ENCODE measurements around the gene TRMT5. TPM values are rescaled to one million over a fixed set of nuclear protein-coding genes. Genes with fewer than 3 reads are reported as not detected.

TRMT5 gene
- total and polyA plus RNA-seq, 2 donors (not counting 1 experiment from before 2014, with no cell fraction given): 1.0 to 6.1 TPM

DNA sequence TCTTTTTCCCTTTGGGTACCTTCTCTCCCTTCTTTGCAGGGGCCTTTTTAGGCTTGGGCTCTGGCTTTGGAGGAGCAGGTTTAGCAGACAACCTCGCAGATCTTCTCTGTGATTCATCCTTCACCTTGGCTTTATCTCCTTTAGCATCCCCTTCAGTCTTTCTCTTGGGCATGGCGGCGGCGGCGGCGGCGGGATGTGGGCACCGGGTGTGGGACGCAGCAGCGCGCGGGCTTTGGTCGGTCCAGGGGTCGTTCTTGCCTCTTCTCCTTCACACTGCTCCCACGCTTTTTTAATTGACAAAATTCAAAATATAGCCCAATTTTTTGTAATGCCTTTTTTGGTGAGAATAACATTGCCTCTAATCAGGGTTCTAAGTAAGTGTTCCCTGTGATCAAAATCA is 8.6 kb downstream of the TRMT5 start:
- Histone ChIP-seq H3K4me1 (ENCODE audit: control insufficient read depth in 2 of 2, insufficient read depth in 2 of 2, low read length in 2 of 2) (no peaks in the 10 kb centered on the region), H4K20me1 (ENCODE audit: control insufficient read depth, insufficient read depth, low read length, poor library complexity, severe bottlenecking) (no peaks in the 10 kb centered on the region), H3K79me2 (ENCODE audit: control insufficient read depth, insufficient read depth, low read length) (no peaks in the 10 kb centered on the region), H2AFZ (ENCODE audit: insufficient read depth, low read depth, low read length, poor library complexity, severe bottlenecking) (no peak overlapping the region), H3K9me3 (ENCODE audit: control extremely low read depth in 1 of 3, control insufficient read depth in 2 of 3, insufficient read depth in 1 of 3, low read length in 2 of 3) (peaks cover 0 to 1% (median 0%) of the 10 kb centered on the region in 3 donors), H3K36me3 (replicated peaks in 1 of 2; ENCODE audit: control extremely low read depth in 1 of 2, control insufficient read depth in 1 of 2, extremely low read depth in 1 of 2, insufficient read depth in 2 of 2, low read length in 1 of 2) (peaks cover 3 to 5% of the 10 kb centered on the region in 2 experiments), H3K4me3 (ENCODE audit: control extremely low read depth in 1 of 5, extremely low read depth in 1 of 5, insufficient read depth in 1 of 5, low read depth in 2 of 5, low read length in 4 of 5) (no peak overlapping the region), H3K27ac (ENCODE audit: low read length in 2 of 2) (no peak overlapping the region), H3K4me2 (replicated peaks; ENCODE audit: low read depth, low read length, poor library complexity, severe bottlenecking) (no peak overlapping the region), H3K27me3 (replicated peaks in 1 of 4; ENCODE audit: control extremely low read depth in 1 of 4, control insufficient read depth in 3 of 4, insufficient read depth in 4 of 4, low read length in 3 of 4) (no peaks in the 10 kb centered on the region), H3K9ac (ENCODE audit: low read length) (no peak overlapping the region)
- TF ChIP-seq EZH2 (IDR thresholded peaks at IDR 0.05; ENCODE audit: borderline replicate concordance, insufficient read depth, low read depth, low read length, poor library complexity, severe bottlenecking): no peak
- TF ChIP-seq, protein P1, sequence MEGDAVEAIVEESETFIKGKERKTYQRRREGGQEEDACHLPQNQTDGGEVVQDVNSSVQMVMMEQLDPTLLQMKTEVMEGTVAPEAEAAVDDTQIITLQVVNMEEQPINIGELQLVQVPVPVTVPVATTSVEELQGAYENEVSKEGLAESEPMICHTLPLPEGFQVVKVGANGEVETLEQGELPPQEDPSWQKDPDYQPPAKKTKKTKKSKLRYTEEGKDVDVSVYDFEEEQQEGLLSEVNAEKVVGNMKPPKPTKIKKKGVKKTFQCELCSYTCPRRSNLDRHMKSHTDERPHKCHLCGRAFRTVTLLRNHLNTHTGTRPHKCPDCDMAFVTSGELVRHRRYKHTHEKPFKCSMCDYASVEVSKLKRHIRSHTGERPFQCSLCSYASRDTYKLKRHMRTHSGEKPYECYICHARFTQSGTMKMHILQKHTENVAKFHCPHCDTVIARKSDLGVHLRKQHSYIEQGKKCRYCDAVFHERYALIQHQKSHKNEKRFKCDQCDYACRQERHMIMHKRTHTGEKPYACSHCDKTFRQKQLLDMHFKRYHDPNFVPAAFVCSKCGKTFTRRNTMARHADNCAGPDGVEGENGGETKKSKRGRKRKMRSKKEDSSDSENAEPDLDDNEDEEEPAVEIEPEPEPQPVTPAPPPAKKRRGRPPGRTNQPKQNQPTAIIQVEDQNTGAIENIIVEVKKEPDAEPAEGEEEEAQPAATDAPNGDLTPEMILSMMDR (IDR thresholded peaks at IDR 0.05): no peak
- ChIA-PET POLR2A (no interaction called here), CTCF (no interaction called here)
- no peak overlapping the region for H3K4me3 Mint-ChIP-seq
- H3K27ac Mint-ChIP-seq: no peak overlapping the region
- no peaks in the 10 kb centered on the region for H3K9me3 Mint-ChIP-seq (ENCODE audit: insufficient read depth)
- WGBS (ENCODE audit: insufficient coverage): no CpG with 5 or more reads among the region's 15 CpGs
- DNase-seq: no peak
- no peaks in the 10 kb centered on the region for H3K27me3 Mint-ChIP-seq
- intact Hi-C loops (cut with micrococcal nuclease): no loop called here
- ATAC-seq (ENCODE audit: low read depth): no peak
- H3K4me1 Mint-ChIP-seq: no peaks in the 10 kb centered on the region

DNA sequence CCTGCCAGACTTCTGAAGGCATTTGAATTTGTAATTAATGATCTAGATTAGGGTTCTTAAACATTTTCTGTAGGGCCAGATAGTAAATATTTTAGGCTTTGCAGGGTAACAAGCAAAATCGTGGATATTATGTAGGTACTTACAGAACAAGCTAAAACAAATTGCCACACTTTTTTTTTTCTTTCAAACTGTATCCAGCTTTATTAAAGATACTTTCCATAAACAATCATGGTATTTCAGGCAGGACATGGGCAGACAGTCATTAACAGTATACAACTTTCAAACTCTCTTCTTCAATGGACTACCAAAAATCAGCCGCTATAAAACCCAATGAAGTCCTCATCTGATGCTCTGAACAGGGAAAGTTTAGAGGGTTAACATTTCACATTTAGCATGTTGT is 9.6 kb downstream of the TRMT5 start:
- Histone ChIP-seq H4K20me1 (ENCODE audit: control insufficient read depth, insufficient read depth, low read length, poor library complexity, severe bottlenecking) (no peaks in the 10 kb centered on the region), H3K36me3 (replicated peaks in 1 of 2; ENCODE audit: control extremely low read depth in 1 of 2, control insufficient read depth in 1 of 2, extremely low read depth in 1 of 2, insufficient read depth in 2 of 2, low read length in 1 of 2) (peaks cover 3 to 5% of the 10 kb centered on the region in 2 experiments), H3K4me1 (ENCODE audit: control insufficient read depth in 2 of 2, insufficient read depth in 2 of 2, low read length in 2 of 2) (no peaks in the 10 kb centered on the region), H3K9ac (ENCODE audit: low read length) (no peak overlapping the region), H3K27me3 (replicated peaks in 1 of 4; ENCODE audit: control extremely low read depth in 1 of 4, control insufficient read depth in 3 of 4, insufficient read depth in 4 of 4, low read length in 3 of 4) (no peaks in the 10 kb centered on the region), H2AFZ (ENCODE audit: insufficient read depth, low read depth, low read length, poor library complexity, severe bottlenecking) (no peak overlapping the region), H3K79me2 (ENCODE audit: control insufficient read depth, insufficient read depth, low read length) (no peaks in the 10 kb centered on the region), H3K4me3 (ENCODE audit: control extremely low read depth in 1 of 5, extremely low read depth in 1 of 5, insufficient read depth in 1 of 5, low read depth in 2 of 5, low read length in 4 of 5) (no peak overlapping the region), H3K4me2 (replicated peaks; ENCODE audit: low read depth, low read length, poor library complexity, severe bottlenecking) (no peak overlapping the region), H3K9me3 (ENCODE audit: control extremely low read depth in 1 of 3, control insufficient read depth in 2 of 3, insufficient read depth in 1 of 3, low read length in 2 of 3) (peaks cover 0 to 1% (median 0%) of the 10 kb centered on the region in 3 donors), H3K27ac (ENCODE audit: low read length in 2 of 2) (no peak overlapping the region)
- no peaks in the 10 kb centered on the region for H3K27me3 Mint-ChIP-seq
- DNase-seq (no peak), ATAC-seq (ENCODE audit: low read depth) (no peak)
- H3K9me3 Mint-ChIP-seq (ENCODE audit: insufficient read depth): no peaks in the 10 kb centered on the region
- intact Hi-C loops (cut with micrococcal nuclease): no loop called here
- peaks cover 3% of the 10 kb centered on the region for H3K4me1 Mint-ChIP-seq
- H3K4me3 Mint-ChIP-seq: no peak overlapping the region
- ChIA-PET POLR2A (no interaction called here), CTCF (no interaction called here)
- TF ChIP-seq EZH2 (IDR thresholded peaks at IDR 0.05; ENCODE audit: borderline replicate concordance, insufficient read depth, low read depth, low read length, poor library complexity, severe bottlenecking): no peak
- TF ChIP-seq, protein P1 (IDR thresholded peaks at IDR 0.05): no peak
- H3K27ac Mint-ChIP-seq: no peak overlapping the region
- no CpG with 5 or more reads among the region's 2 CpGs for WGBS (ENCODE audit: insufficient coverage)

Data from B cell (primary cell).